ENCODE results near the gene CTSF.
A peak's percentile ranks its signal among the peaks of the same experiment; 100 is the strongest.
"Not testable (repeated sequence)": the region's sequence is repeated elsewhere in the genome, so short reads cannot be mapped to it uniquely, and the experiment has no call there.

CTSF gene

DNA sequence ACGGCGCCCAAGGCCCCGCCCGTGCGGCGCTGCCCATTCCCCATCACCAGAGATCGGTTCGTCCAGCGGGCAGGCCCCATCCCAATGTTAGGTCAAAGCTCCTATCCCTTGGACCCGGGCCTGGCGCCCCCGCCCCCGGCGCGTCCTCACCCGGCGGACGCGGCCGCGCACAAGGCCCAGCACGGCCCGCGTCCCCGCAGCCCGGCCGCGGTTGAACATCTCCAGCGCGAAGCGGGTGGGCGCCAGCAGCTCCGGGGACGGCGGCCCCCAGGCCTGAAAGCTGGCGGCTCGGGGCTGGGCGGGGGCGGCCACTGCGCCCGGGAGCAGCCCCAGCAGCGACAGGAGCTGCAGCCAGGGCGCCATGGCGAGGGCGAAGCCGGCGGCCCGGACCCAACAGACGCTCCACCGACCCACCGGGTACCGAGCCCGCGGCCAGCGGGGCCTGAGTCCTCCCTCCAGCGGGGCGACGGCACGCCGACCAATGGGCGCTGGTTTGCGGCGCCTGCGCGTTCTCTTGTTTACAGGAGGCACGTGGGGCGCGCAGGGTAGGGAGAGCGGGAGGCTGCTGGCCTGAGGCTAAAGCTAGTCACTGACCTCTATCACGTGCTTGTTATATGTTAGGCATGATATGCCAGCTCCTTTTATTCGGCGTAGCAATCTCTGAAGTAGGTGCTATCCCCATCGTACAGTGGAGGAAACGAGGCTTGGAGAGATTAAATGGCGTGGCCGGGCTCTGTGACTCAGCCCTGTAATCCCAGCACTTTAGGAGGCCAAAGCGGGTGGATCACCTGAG is at the start of gene CTSF:
Gene CTSF, minus strand, starts transcription at position 483 of the 793 bp plus-strand sequence. Its CDS starts 120 bp downstream, at position 363.
- DNase-seq (ENCODE audit: low read depth) = peak; percentile 61

GRCh38 chr11:66617155-66617834 is 48.9 kb upstream of the CTSF start:
- DNase-seq (ENCODE audit: low read depth) = no peak

DNA sequence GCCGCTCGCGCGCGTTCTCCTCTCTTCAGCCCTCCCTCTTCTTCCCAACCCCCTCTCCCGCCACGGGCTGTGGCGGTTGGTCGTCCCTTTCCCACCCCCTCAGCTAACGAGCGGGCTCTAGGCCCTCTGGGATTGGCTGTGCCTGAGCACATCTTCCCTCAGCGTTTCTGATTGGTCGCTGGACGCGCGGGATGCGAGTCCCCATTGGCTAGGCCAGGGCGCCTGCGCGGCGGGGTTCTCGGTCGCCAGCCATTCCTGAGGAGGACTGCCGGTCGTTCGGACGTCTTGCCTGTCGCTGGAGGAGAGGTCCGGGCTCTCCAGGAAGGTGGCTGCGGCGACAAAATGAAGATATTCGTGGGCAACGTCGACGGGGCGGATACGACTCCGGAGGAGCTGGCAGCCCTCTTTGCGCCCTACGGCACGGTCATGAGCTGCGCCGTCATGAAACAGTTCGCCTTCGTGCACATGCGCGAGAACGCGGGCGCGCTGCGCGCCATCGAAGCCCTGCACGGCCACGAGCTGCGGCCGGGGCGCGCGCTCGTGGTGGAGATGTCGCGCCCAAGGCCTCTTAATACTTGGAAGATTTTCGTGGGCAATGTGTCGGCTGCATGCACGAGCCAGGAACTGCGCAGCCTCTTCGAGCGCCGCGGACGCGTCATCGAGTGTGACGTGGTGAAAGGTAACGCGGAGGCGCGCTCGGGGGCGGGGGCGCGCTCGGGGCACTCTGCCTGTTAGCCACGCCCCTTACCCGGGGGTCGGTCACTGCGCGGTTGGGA is 48.2 kb upstream of the CTSF start, which contains the start of gene RBM14:
Gene RBM14, plus strand, starts transcription at position 252 of the 776 bp plus-strand sequence. Its CDS starts 91 bp downstream, at position 343.
- peak; percentile 97 for DNase-seq (ENCODE audit: low read depth)

DNA sequence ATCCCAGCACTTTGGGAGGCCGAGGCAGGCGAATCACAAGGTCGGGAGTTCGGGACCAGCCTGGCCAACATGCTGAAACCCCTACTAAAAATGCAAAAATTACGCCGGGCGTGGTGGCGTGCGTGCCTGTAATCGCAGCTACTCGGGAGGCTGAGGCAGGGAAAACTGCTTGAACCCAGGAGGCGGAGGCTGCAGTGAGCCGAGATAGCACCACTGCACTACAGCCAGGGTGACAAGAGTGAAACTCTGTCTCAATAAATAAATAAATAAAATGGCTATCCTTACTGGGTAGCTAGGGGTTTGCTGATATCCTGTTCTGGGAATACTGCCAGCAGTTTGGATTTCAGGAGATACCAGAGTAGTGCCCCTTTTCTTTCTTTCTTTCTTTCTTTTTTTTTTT is 45.7 kb upstream of the CTSF start:
- no peak for DNase-seq (ENCODE audit: low read depth)

- no peak for DNase-seq (ENCODE audit: low read depth)
Measured at GRCh38 chr11:66612458-66612857, 44.1 kb upstream of the CTSF start.

DNA sequence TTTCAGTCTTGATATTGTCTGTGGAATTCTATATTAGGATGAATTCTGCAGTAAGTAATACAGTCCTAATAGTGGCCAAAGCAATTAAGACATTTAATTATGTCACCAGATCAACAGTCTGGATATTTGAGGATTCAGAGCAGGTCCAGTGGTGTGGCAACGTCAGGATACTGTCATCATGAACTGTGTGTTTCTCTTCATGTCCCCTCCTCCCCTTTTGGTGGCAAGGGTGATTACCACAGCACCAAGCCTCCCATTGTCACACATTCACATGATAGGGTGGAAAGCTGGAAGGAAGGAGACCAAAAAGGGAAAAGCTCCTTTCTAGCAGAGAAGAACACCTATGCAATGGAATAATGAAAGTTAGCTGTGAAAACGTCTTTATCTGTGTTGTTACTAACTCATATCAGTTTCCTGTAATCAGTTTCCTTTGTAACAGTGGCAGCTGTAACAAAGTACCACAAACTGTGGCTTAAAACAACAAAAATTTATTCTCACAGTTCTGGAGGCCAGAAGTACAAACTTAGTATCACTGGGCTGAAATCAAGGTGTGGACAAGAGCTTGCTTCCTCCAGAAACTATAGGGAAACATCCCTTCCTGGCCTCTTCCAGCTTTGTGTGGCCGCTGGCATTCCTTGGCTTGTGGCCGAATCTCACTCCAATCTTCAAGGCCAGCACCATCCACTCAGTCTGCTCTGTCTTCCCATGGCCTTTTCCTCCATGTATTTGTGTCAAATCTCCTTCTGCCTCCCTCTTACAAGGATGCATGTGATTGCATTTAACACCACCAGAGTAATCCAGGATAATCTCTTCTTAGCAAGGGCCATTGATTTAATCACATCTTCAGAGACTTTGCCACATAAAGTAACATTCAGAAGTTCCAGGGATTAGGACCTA is 41.6 kb upstream of the CTSF start:
- DNase-seq (ENCODE audit: low read depth) = no peak

DNA sequence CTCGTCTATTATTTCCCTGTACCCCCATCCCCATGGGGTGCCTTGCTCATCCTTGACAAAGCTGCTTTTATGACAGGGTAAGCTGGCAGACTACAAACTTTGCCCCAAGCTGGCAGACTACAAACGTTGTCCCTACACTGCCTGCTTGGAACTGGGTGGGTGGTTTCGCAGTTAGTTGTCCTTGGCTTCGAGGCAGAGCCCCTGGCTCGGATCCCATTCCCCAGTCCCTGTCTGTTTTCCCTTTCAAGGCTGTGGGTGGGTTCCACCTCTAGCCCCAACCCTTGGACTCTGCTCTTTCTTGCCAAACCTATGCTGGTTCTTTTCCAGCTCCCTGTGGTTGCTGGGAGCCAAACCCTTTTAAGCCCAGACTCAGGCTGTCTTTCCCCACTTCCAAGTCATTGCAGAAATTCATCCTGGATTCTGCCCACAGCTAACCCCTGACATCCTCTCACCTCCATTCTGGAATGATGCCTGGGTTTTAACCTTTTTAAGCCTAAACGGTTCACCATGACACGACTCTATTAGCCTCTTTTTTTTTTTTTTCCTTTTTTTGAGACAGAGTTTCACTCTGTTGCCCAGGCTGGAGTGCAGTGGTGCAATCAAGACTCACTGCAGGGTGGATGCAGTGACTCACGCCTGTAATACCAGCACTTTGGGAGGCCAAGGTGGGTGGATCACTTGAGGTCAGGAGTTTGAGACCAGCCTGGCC is 38.9 kb upstream of the CTSF start:
- no peak for DNase-seq (ENCODE audit: low read depth)

GRCh38 chr11:66606608-66607007 is 38.2 kb upstream of the CTSF start:
- DNase-seq (ENCODE audit: low read depth) = not testable (repeated sequence)

- DNase-seq (ENCODE audit: low read depth) = no peak
Measured at GRCh38 chr11:66604155-66604554, 35.7 kb upstream of the CTSF start.

GRCh38 chr11:66603072-66603471 is 34.7 kb upstream of the CTSF start:
- no peak for DNase-seq (ENCODE audit: low read depth)

DNA sequence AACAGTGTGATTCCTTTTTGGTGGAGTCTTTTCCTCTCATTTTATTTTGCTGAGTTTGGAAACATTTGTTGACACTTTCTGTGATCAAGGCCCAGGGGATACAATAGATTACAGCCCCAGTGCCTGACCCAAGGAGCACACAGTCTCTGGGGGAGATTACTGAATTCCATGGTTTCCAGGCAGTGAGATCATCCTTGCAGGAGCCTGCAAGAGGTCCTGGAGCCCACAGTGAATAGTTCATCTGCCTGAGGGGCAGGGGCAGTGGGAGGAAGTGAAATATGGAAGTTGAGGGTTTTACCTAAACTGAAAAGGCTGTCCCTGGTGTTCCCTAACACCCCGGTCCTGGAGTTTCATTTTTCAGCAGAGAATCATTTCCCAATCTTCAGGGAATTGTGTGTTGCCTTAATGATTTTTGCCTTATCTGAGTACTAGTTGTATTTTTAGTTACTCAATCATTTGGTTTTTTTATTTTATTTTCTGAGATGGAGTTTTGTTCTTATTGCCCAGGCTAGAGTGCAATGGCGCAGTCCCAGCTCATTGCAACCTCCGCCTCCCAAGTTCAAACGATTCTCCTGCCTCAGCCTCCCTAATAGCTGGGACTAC is 32.3 kb upstream of the CTSF start:
- no peak for DNase-seq (ENCODE audit: low read depth)

DNA sequence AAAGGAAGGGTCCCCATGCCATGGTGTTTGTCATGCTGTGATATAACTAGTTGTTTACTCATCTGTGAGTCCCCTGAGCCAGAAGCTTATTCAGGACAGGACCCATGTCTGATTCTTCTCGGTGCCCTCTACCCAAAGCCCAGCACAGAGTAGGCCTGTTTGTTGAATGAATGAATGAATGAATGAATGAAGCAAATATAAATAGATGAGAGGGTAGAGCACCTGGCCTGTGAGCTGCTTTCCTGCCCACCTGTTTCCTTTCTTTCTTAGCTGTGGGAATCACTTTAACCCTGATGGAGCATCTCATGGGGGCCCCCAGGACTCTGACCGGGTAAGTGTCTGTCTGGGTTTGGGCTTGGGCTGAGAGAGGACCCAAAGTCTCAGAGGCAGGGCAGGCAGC is 31.8 kb upstream of the CTSF start:
- no peak for DNase-seq (ENCODE audit: low read depth)

GRCh38 chr11:66598993-66599392 is 30.6 kb upstream of the CTSF start:
- no peak for DNase-seq (ENCODE audit: low read depth)

DNA sequence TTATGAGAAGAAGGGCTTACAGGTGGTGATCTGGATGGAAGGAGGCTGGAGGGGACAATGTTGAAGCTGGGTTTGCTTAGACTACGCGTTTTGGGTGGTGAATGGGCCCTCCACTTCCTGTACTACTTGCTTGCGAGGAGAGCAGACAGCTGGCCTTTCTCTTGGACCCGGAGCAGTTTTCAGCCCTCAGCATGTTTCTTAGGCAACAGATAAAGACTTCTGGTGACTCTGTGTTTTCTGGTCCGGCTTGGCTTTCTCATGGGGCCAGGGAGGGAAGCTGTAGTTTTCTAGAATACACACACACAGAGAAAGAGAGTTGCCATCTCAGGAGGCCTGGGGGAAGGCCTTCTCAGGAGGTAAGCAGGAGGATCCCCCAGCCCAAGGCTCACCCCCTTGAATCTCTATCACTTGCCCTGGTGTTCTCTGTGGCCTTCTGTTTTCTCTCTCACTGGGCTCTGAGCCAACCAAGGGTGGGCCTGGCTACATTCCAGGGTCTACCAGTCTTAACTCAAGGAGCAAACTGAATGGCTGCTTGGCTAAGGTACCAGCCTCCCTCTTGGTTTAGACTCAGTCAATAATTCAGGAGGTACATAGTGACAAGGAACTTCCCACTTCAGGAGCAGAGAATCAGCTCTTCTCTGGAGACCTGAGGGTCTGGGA is 27.0 kb upstream of the CTSF start:
- DNase-seq (ENCODE audit: low read depth) = no peak

- DNase-seq (ENCODE audit: low read depth) = no peak
Measured at GRCh38 chr11:66593650-66594049, 25.2 kb upstream of the CTSF start.

- no peak for DNase-seq (ENCODE audit: low read depth)
Measured at GRCh38 chr11:66593303-66593635, 24.9 kb upstream of the CTSF start.

DNA sequence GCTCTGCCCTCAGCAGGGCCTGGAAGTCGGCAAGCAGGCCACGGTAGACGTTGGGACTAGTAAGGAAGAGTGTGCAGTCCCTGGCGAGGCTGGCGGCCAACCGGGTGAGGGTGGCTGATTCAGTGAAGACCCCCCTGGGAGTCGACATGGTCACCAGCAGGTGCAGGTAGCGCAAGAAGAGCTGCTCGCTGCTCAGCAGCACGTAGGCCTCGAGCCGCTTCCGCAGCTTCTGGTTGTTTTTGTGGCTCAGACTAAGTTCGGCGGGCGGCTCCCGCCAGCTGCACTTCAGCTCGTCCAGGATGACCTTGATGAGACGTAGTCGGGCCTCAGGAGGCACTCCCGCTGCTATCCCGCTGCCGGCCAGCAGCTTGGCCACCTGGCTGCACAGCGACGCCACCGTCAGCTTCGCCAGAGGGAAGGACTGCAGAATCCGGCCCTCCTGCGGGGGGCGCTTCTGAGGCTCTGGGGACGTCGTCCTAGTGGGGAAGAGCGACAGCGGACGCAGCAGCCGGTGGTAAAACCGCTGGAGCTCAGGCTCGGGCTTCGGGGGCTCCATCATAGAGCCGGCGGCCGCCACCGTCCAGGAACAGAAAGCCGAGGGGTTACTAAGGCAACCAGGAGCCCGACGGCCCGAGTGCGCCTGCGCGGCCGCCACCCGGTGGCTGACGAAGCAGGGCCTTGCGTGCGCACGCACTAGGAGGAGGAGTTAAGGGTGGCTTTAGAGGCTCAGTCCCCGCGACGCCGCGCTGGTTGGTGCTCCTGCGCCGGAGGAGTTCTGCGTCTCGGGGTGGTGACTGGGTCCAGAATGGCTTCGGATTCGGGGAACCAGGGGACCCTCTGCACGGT is 24.3 kb upstream of the CTSF start, which contains the start of the genes CCDC87 and CCS:
Gene CCDC87, minus strand, starts transcription at position 607 of the 846 bp plus-strand sequence. Its CDS starts 48 bp downstream, at position 559.
Gene CCS, plus strand, starts transcription at position 729 of the 846 bp plus-strand sequence. Its CDS starts 77 bp downstream, at position 806.
- peak; percentile 99 for DNase-seq (ENCODE audit: low read depth)

DNA sequence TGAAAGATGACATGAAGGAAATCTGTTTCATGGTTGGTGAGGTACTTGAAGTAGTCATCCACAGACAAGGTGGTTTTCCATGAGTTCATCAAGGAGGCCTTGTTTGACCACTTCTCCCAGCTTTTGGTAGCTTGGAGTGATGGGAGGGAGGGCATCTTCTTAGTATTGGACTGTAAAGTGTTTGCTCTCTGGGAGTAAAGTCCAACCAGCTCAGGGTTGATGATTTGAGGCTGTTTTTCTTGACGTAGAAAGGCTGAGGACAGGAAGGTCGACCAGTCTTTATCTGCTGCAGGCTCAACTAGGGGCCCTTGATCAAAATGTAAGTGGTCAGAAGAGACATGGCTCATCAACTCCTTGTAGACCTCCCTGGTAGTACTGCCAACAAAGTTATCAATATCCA is 22.8 kb upstream of the CTSF start:
- DNase-seq (ENCODE audit: low read depth) = no peak

Measured in activated T-helper 9 cell treated with anti-CD3 and anti-CD28 coated beads, Interleukin-2, amount 50 U/mL, for 16 hours (primary cell).